ENCODE measurements around the gene GTF2A1L.
"Not testable (repeated sequence)": the region's sequence is repeated elsewhere in the genome, so short reads cannot be mapped to it uniquely, and the experiment has no call there.

GTF2A1L gene

DNA sequence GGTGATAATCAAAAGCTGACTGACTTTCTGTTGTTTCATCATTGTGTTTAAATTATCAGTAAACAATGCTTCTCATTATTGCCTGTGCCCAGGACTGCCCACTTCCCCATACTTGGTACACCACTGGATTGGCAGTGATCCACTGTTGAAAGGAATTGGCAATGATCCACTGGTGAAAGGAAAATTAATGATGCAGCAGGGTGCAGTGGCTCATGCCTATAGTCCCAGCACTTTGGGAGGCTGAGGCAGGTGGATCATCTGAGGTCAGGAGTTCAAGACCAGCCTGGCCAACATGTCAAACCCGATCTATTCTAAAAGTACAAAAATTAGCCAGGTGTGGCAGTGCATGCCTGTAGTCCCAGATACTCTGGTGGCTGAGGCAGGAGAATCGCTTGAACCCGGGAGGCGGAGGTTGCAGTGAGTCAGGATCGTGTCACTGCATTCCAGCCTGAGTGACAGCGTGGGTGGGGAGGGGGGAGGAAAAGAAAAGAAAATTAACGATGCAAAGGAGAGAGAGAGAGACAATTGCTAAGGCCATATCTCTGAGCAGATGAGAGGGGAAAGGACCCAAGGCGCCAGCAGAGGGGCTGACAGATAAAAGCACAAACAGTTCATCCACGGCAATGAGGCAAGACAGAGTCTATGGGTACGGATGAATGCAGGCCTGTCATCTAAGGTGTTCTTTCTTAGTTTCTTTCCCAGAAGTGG is 10.2 kb upstream of the GTF2A1L start:
- DNase-seq (ENCODE audit: low read depth in 2 of 3, low spot score in 1 of 3): no peak

DNA sequence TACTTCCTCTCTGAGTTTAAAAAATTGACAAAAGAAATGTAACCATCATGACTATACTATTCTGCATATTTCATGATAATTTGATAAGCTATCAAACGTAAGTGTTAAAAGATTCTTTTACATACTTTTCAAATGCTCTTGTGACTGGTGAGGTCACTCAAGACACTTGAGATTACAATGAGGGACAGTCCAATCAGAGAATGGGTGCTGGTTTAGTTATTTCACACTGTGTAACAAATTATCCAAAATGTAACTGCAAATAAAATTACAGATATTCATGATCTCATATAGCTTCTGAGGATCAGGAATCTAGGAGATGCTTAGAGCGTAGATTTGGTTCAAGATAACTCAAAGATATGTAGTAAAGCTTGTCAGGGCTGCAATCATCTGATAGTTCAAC is 4.4 kb upstream of the GTF2A1L start:
- DNase-seq (ENCODE audit: low read depth in 2 of 3, low spot score in 1 of 3): no peak

DNA sequence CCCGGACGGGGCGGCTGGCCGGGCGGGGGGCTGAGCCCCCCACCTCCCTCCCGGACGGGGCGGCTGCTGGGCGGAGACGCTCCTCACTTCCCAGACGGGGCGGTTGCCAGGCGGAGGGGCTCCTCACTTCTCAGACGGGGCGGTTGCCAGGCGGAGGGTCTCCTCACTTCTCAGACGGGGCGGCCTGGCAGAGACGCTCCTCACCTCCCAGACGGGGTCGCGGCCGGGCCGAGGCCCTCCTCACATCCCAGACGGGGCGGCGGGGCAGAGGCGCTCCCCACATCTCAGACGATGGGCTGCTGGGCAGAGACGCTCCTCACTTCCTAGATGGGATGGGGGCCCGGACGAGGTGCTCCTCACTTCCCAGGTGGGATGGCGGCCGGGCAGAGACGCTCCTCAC is 3.1 kb upstream of the GTF2A1L start:
- DNase-seq (ENCODE audit: low read depth in 2 of 3, low spot score in 1 of 3): not testable (repeated sequence)

DNA sequence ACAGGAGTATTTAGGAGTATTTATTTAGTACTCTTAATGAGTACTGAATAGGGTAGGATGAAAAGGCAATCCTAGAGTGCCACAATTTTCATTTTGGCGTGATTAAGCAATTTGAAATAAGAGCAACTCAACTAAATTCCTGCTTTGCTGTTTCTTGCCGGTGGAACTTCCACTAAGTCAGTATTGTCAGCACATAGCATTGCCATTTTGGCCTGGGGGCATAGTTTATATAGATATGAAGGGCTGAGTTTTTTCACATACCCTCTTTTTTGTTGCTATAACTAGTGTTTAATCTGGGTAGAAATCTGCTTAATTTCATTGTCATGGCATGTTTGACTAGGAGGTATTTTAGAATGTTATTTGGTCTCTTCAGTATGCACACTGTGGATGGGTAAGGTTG is 1.9 kb downstream of the GTF2A1L start:
- no peak for DNase-seq (ENCODE audit: low read depth in 2 of 3, low spot score in 1 of 3)

DNA sequence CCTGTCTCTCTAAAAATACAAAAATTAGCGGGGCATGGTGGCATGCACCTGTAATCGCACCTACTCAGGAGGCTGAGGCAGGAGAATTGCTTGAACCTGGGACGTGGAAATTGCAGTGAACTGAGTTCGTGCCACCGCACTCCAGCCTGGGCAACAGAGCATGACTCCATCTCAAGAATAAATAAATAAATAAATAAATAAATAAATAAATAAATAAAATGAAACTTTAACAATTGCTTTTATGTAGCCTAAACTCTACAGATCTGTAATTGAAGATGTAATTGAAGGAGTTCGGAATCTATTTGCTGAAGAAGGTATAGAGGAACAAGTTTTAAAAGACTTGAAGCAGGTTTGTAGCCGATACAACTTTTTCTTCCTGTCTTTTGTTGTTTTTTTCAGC is 2.9 kb downstream of the GTF2A1L start:
- no peak for DNase-seq (ENCODE audit: low read depth in 2 of 3, low spot score in 1 of 3)

DNA sequence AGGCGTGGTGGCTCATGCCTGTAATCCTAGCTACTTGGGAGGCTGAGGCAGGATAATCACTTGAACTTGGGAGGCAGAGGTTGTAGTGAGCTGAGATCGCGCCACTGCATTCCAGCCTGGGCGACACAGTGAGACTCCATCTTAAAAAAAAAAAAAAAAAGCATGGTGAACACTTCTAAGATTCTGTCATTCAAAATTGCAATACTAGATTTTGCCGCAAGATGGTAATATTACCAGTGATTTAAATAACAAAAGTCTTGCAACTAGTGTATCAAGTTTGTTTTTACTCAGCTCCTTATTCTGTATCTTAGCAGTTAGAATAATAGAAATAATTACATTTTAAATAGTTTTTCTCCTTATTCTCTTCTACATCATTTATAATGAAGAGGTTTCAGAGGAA is 5.0 kb downstream of the GTF2A1L start:
- DNase-seq (ENCODE audit: low read depth in 2 of 3, low spot score in 1 of 3): not testable (repeated sequence)

DNA sequence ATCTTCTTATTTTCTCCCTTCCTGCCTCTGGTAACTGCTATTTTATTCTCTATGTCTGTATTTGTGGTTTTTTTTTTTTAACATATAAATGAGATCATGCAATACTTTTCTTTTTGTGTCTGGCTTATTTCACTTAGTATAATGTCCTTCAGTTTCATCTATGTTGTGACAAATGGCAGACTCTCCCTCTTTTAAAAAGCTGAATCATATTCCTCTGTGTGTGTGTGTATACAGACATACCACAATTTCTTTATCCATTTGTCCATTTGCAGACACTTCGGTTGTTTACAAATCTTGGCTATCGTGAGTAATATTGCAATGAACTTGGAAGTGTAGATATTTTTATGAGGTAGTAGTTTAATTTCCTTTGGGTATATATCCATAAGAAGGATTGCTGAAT is 7.0 kb downstream of the GTF2A1L start:
- DNase-seq (ENCODE audit: low read depth in 2 of 3, low spot score in 1 of 3): no peak

DNA sequence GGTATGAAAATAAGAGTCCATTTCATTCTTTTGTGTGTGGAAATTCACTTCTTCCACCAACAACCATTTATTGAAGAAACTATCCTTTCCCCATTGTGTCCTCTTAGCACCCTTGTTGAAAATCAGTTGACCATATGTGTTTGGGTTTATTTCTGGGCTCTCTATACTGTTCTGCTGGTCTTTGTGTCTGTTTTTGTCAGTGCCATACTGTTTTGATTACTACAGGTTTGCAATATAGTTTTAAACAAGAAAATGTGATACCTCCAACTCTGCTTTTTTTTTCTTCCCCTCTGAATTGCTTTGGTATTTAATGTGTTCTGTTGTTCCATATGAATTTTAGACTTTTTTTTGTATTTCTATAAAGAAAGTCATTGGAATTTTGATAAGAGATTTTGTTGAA is 8.4 kb downstream of the GTF2A1L start:
- no peak for DNase-seq (ENCODE audit: low read depth in 2 of 3, low spot score in 1 of 3)

DNA sequence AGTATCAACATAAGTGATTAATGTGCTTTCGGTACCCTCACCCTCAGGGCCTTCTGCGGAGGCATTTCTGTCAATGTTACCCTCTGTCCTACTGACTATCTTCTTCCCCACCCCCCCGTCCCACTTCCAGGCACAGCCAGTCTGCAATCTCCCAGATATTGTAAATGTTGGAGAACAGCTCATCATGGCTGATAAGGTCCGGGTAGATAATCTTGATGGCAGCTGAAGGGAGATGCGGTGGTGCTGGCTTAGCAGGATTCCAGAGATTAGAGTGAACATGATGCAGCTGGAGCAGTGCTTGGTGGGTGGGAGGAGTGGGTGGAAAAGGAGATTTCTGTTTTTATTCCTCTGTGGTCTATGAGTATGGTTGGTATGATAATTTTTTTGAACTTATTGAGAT is 15.5 kb downstream of the GTF2A1L start:
- DNase-seq (ENCODE audit: low read depth in 2 of 3, low spot score in 1 of 3): no peak

DNA sequence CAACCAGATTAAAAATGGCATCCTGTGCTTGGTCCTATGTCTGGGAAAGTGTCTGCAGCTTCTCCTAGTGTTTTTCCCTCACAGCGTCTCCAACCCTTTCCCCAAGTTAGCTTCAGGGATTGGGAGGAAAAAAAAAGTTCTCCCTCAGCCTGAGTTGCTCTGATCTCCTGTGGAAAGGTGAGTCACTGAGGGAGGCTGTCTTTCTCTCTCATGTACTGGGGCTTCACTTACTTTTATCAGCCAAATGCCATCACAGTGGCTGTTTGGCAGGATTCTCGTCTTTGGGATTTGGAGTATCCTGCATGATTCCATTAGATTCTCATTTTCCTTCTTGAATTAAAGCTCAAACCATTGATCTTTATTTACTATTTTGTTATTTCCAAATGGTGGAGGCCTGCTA is 18.1 kb downstream of the GTF2A1L start:
- DNase-seq (ENCODE audit: low read depth in 2 of 3, low spot score in 1 of 3): no peak

DNA sequence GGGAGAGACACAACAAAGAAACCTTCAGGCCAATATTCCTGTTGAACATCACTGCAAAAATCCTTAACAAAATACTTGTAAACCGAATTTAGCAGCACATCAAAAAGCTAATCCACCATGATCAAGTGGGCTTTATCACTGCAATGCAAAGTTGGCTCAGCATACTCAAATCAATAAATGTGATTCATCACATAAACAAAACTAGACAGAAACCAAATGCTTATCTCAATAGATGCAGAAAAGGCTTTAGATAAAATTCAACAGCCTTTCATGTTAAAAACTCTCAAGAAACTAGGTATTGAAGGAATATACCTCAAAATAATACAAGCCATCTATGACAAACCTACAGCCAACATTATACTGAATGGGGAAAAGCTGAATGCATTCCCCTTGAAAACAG is 20.6 kb downstream of the GTF2A1L start:
- no peak for DNase-seq (ENCODE audit: low read depth in 2 of 3, low spot score in 1 of 3)

DNA sequence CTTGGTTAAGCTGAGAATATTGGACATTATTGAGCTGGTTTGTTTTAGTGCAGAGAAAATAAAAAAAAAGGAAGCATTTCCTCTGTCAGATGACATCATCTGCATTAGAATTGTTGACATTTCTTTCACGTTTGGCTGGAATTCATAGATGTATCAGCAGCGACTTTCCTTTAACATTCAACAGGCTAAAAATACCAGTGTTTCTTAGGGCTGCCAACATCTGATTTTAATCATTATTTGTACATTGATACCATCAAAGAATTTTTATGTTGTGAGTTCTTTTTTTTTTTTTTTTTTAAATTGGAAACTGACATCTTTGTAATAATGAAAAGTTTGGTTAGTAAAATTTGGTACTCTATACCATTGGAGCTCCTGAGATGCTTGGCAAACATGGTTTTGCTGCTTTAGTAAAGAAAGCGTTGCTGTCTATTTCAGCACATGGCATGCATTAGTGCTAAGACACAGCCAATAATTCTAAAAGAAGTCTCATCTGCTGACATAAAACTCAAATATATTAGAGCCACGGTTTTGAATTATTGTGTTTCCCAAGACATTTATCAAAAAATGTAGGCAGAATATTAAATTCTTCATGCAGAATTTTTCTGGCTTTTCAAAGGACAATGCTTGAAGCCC is 33.6 kb downstream of the GTF2A1L start:
- no peak for DNase-seq (ENCODE audit: low read depth in 2 of 3, low spot score in 1 of 3)

DNA sequence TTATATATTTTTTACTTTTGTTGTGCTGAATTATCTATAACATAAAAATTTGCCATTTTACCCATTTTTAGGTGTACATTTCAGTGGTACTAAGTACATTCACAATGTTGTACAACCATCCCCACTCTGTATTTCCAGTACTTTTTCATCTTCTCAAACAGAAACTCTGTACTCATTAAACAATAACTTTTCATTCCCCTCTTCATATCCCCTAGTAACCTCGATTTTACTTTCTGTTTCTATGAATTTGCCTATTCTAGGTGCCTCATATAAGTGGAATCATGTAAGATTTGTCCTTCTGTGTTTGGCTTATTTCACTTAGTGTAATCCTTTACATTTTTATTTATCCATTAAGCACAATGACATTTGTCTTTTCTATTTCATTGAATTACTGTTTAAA is 51.3 kb downstream of the GTF2A1L start:
- DNase-seq (ENCODE audit: low read depth in 2 of 3, low spot score in 1 of 3): no peak

DNA sequence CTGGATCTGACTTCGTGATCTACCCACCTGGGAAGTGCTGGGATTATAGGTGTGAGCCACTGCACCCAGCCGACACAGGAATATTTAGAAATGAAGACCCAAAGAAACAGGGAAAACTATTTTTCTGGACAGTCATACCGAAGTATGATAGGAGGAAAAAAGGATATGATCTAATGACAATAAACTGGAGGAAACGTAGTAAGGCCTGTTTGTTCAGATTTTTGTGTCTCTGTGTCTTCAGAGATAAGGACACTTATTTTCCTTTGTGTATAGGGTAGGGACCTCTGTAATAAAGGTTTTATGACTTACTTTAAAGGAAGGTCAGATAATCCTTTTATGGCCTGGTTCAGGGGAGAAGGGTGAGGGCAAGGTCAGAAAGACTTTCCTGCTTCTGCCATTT is 55.9 kb downstream of the GTF2A1L start:
- no peak for DNase-seq (ENCODE audit: low read depth in 2 of 3, low spot score in 1 of 3)

DNA sequence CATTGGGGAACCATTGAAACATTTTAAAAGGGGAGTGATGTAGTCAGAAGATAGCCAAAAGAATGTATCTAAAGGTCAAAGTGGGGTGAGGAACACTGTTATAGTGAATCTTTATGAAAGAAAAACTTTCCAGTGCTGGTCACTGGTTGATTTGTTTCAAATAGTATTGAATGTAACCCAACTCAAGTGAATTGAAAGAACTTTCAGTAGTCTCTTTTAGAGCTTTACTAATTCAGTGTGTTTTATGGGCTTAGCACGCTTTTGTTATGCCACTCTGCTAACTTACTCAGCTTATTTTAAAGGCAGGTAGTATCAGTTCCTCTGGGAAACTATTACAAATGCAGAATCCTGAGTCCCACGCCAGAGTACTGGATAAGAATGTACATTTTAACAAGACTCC is 57.3 kb downstream of the GTF2A1L start:
- DNase-seq (ENCODE audit: low read depth in 2 of 3, low spot score in 1 of 3): no peak

DNA sequence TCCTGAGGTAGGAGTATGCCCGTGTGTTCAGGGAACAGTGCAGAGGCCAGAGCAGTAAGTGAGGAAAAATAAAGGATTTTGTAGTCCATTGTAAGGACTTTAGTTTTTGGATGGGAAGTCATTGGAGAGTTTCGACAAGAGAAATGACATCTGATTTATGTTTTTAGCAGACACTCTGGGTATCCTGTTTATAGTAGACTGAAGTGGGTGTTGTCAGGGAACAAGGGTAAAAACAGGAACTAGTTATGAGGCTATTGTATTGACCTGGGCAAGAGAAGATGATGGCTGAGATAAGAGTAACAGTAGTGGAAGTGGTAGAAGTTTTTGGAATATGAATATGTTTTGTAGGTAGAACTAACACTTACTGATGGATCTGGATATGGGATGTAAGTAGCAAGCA is 59.8 kb downstream of the GTF2A1L start:
- DNase-seq (ENCODE audit: low read depth in 2 of 3, low spot score in 1 of 3): no peak

DNA sequence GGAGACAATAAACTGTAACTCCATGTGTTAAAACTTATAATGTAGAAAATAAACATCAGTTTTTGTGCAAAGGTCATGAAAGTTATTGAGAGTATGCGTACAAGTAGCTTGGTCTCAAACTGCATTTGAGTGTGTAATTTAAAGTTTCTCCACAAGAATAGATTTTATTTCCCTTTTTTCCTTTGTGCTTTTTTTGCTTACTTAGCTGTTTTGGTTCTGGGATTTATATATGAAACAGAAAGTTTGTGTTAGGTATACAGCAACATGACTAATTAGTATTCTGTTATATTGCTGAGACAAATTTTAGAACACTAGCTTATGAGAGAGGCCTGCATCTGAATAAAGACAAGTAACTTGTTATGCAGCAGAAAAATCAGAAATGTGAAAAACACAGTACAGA is 67.5 kb downstream of the GTF2A1L start:
- DNase-seq (ENCODE audit: low read depth in 2 of 3, low spot score in 1 of 3): no peak

DNA sequence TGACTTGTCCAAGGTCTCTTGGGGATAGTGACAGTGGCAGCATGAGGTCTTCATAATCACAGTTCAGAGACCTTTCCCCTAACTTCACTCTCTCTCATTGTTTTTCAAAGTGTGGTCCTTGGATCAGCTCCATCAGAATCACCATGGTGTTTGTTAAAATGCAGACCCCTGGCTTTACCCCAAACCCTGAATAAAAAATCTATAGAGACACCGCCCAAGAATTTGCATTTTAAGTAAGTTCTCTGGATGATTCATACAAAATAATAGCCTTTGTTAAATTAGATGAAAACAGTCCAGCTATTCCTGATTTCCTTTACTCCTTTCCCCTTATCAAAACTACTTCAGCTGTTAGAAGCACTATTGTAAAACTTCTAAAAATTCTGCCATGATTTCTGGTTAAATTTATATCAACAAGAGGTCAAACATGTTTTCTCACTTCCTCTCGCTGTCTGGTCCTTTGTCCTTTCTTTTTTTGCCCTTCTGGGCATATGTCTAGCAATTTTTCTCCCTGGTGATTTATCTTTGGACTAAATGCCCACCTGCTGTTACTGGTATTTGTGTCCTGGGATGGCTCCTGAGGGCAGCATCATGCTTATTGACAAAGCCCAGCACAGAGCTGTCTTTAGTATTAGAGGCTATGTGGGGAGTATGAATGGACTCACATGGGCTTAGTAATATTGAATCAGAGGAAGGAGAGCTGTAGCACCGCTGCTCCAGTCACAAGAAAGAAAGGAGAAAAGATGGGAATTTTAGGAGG is 74.5 kb downstream of the GTF2A1L start:
- DNase-seq (ENCODE audit: low read depth in 2 of 3, low spot score in 1 of 3): no peak

DNA sequence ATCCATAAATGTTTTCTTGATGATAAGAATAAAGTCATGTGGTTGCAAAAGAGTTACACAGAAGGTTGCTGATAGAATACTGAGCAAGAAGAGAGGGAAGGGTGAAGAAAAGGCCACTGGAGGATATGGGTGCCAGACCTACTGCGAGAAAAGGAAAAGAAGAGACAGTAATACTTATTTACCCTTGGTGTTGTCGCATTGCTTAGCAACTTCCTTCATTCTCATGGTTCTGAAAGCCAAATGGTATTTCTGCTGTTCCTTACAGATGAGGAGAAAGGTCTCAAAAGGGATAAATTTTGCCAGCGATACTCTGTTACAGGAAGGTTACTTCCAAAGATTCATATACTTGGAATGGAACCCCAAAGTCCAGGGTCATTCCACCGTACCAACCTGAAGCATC is 75.4 kb downstream of the GTF2A1L start:
- no peak for DNase-seq (ENCODE audit: low read depth in 2 of 3, low spot score in 1 of 3)

DNA sequence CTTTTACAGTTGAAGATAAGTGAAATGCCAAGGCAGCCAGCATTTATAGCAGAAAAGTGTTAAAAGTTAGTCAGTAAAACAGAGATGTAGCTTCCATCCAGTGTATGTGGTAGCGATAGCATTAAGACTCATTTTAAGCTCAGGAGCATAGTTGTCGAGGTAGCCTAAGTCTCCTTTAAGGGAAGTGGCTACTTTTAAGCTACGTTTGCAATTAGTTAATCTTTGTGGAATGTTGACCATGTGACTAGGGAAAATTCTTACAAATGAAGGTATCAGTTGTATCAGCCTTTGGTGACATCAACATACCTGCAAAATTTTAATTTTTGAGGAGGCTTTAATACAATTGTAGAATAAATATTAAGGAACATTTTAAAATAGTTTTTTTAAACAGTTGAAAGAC is 76.0 kb downstream of the GTF2A1L start:
- DNase-seq (ENCODE audit: low read depth in 2 of 3, low spot score in 1 of 3): no peak

DNA sequence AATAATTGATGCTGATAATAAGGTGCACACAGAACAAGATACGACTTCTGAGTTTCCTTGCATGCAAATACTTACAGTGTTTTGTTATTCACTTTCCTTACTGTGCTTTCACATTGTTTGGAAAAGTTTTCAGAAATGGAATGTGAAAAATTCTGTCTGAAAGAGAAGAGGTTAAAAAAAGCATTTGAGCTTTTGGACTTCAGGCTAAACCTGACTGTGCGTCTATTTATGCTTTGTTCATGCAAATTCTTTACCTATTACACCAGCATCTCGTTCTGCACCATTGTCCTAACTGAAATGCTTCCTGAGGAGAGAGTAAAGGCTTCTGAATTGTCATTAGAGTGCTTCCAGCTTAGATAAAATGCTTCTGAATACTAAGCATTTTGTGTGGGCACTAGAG is 76.5 kb downstream of the GTF2A1L start:
- no peak for DNase-seq (ENCODE audit: low read depth in 2 of 3, low spot score in 1 of 3)

DNA sequence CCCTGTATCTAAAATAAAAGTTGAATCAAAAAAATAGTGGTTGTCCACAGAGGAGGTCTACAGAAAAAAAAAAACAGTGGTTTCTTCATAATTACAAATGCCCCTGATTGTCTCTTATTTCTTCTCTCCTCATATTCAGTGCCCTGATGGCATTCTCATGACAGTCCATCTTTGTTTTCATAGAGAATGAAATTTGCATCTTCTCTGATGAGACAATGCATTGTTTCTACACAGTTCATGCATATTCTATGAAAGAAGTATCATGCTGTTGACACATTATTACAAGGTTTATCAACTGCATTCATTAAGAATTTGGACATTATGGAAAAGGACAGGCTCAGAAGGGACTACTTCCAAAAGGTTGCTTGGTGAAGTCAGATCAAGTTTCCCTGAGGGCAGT is 78.3 kb downstream of the GTF2A1L start:
- DNase-seq (ENCODE audit: low read depth in 2 of 3, low spot score in 1 of 3): no peak

DNA sequence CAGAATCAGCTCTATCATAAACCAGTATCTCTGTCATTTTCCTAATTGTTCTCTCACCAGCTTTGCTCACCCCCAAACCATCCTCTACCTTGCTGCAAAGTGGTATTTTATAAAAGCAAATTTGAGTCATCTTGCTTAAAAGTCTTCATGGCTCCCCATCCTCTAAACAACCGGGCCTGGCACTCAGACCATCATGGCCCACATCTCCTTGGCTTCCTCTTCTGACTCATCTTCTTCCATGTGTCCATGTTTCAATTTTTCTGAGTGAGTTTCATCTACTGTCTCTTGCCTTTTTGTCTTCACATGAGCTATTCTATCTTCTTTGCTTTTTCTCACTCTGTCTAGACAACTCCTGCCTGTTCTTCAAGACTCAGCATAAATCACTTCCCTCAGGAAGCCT is 79.2 kb downstream of the GTF2A1L start:
- DNase-seq (ENCODE audit: low read depth in 2 of 3, low spot score in 1 of 3): no peak
